ENCODE data around the gene POLR3H. TPM values are rescaled to one million over a fixed set of nuclear protein-coding genes. Genes with fewer than 3 reads are reported as not detected.

The POLR3H gene
- total and polyA plus RNA-seq, 10 donors, result 12.6 to 30.9 (median 19.3) TPM

DNA sequence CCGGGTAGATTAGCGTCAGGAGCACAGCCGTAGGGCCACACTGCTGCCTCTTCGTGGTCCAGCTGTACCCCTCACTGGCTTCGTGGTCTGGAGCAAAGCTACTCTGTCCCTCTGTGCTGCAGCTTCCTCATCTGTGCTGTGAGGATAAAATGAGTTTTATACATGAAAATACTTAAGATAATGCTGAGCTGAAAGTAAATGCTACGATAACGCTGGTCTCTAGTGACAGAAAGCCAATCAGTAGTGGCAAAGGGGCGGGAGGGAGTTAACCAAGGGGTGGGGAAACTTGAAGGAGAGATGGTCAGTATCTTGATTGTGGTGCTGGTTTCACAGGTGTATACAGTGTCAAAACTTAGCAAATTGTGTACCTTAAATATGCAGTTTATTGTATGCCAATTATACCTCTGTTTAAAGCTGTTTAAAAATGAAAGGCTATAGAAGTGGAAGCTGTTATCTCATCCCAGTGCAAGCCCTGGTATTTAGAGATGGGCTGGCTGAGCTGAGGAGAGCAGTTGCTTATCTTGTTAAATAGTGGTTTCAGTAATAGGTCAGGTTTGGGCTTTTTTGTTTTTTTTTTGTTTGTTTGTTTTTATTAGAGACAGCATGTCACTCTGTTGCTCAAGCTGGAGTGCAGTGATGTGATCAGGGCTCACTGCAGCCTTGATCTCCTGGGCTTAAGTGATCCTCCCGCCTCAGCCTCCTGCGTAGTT is 38.6 kb downstream of the POLR3H start:
- Histone ChIP-seq H3K27ac (no peak overlapping the region), H3K4me1 (peaks cover 0 to 9% (median 0%) of the 10 kb centered on the region in 6 donors), H3K27me3 (replicated peaks in 1 of 7) (no peaks in the 10 kb centered on the region), H3K36me3 (peaks cover 0 to 100% (median 59%) of the 10 kb centered on the region in 6 donors), H3K4me3 (no peak overlapping the region), H3K9me3 (no peaks in the 10 kb centered on the region)
- WGBS, 5 donors, result 89 to 95% (median 93%) methylated on average over 10 of the region's 10 CpGs
- DNase-seq, result no peak
- TF ChIP-seq, protein P1, sequence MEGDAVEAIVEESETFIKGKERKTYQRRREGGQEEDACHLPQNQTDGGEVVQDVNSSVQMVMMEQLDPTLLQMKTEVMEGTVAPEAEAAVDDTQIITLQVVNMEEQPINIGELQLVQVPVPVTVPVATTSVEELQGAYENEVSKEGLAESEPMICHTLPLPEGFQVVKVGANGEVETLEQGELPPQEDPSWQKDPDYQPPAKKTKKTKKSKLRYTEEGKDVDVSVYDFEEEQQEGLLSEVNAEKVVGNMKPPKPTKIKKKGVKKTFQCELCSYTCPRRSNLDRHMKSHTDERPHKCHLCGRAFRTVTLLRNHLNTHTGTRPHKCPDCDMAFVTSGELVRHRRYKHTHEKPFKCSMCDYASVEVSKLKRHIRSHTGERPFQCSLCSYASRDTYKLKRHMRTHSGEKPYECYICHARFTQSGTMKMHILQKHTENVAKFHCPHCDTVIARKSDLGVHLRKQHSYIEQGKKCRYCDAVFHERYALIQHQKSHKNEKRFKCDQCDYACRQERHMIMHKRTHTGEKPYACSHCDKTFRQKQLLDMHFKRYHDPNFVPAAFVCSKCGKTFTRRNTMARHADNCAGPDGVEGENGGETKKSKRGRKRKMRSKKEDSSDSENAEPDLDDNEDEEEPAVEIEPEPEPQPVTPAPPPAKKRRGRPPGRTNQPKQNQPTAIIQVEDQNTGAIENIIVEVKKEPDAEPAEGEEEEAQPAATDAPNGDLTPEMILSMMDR (IDR thresholded peaks at IDR 0.05 in 8 of 11, conservative IDR thresholded peaks at IDR 0.05 in 3 of 11), result no peak
- TF ChIP-seq POLR2AphosphoS5 (IDR thresholded peaks at IDR 0.05) (no peak), POLR2A (IDR thresholded peaks at IDR 0.05) (no peak)
- intact Hi-C loops (cut with DNase I; ENCODE audit: low total_unique reads), result no loop called here

DNA sequence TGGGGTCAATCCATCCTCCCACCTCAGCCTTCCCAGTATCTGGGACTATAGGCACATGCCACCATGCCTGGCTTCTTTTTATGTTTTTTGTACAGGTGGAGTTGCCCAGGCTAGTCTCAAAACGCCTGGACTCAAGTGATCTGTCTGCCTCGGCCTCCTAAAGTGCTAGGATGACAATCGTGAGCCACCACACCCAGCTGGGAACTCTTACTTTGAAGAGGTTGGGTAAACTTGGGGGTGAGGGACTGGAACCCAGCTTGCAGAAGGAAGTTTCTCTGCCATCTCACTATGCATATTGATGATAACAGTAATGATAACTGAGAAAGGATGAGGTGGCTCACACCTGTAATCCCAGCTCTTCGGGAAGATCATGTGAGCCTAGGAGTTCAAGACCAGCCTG is 39.5 kb downstream of the POLR3H start:
- Histone ChIP-seq H3K36me3 (peaks cover 0 to 100% (median 62%) of the 10 kb centered on the region in 6 donors), H3K27me3 (replicated peaks in 1 of 7) (no peaks in the 10 kb centered on the region), H3K27ac (no peak overlapping the region), H3K4me3 (no peak overlapping the region), H3K4me1 (peaks cover 0 to 9% (median 0%) of the 10 kb centered on the region in 6 donors), H3K9me3 (no peaks in the 10 kb centered on the region)
- no peak for DNase-seq
- TF ChIP-seq POLR2A (IDR thresholded peaks at IDR 0.05) (no peak), POLR2AphosphoS5 (IDR thresholded peaks at IDR 0.05) (no peak)
- TF ChIP-seq, protein P1 (IDR thresholded peaks at IDR 0.05 in 8 of 11, conservative IDR thresholded peaks at IDR 0.05 in 3 of 11), result no peak
- WGBS, 5 donors, result 81 to 92% (median 83%) methylated on average over 4 of the region's 4 CpGs
- intact Hi-C loops (cut with DNase I; ENCODE audit: low total_unique reads), result no loop called here

DNA sequence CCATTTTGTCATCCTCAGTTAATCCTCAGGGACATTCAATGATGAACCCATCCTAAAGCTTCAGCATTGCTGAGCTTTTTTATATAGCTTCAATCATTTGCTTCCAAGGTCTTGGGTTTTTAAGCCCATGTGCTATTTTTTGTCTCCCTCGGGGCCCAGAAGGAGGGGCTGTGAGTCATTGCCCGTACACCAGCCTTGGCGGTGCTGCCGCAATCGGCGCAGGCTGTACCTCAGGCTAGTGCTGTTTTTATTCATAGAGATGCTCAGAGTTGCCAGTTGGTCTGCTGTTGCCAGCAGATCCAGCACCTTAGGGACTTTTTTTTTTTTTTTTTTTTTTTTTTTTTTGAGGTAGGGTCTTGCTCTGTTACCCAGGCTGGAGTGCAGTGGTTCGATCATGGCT is 39.9 kb downstream of the POLR3H start:
- 78 to 89% (median 80%) methylated on average over 7 of the region's 7 CpGs for WGBS, 5 donors

DNA sequence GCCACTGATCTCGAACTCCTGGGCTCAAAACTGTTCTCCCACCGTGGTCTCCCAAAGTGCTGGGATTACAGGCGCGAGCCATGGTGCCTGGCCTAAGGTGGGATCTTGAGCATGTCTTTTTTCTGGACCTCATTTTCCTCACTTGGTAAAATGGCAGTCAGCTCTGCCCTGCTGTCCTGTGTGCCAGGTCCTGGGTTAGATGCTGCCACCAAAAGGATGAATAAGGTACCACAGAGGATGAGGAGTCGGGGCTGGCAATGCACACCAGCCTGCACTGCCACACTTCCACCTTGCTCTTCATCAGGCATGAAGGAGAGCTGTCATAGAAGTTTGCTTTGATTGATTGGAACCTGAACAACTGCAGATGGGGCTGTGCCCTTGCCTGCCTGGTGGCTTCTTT is 43.1 kb downstream of the POLR3H start:
- Histone ChIP-seq H3K27me3 (replicated peaks in 1 of 7) (no peaks in the 10 kb centered on the region), H3K9me3 (no peaks in the 10 kb centered on the region), H3K27ac (no peak overlapping the region), H3K36me3 (peaks cover 0 to 90% (median 44%) of the 10 kb centered on the region in 6 donors), H3K4me3 (no peak overlapping the region), H3K4me1 (peaks cover 0 to 10% (median 0%) of the 10 kb centered on the region in 6 donors)
- 81 to 91% (median 90%) methylated on average over 5 of the region's 5 CpGs for WGBS, 5 donors
- TF ChIP-seq POLR2A (IDR thresholded peaks at IDR 0.05) (no peak), POLR2AphosphoS5 (IDR thresholded peaks at IDR 0.05) (no peak)
- TF ChIP-seq, protein P1 (IDR thresholded peaks at IDR 0.05 in 8 of 11, conservative IDR thresholded peaks at IDR 0.05 in 3 of 11), result peak in 7 of 11 experiments; percentile 26 to 53 (median 31)
- no peak for DNase-seq
- intact Hi-C loops (cut with DNase I; ENCODE audit: low total_unique reads), result no loop called here

More for the DNA sequence above, 39.9 kb downstream of the POLR3H start:
- Histone ChIP-seq H3K9me3 (no peaks in the 10 kb centered on the region), H3K4me1 (peaks cover 0 to 9% (median 0%) of the 10 kb centered on the region in 6 donors), H3K36me3 (peaks cover 0 to 100% (median 64%) of the 10 kb centered on the region in 6 donors), H3K4me3 (no peak overlapping the region), H3K27me3 (replicated peaks in 1 of 7) (no peaks in the 10 kb centered on the region), H3K27ac (no peak overlapping the region)
- no peak for DNase-seq
- intact Hi-C loops (cut with DNase I; ENCODE audit: low total_unique reads), result no loop called here
- TF ChIP-seq POLR2A (IDR thresholded peaks at IDR 0.05) (no peak), POLR2AphosphoS5 (IDR thresholded peaks at IDR 0.05) (no peak)
- TF ChIP-seq, protein P1 (IDR thresholded peaks at IDR 0.05 in 8 of 11, conservative IDR thresholded peaks at IDR 0.05 in 3 of 11), result no peak
